NCI-H1417 (cell line): Measurements from ENCODE around the gene NFIB.

Experiments
- DNase-seq, 3 experiments: peaks; one replicate each; lab custom pipeline; 2025; lab: John Stamatoyannopoulos, UW

NFIB gene

GRCh38 chr9:14313951-14314423, at the start of gene NFIB:
Gene NFIB (minus strand): TSS chr9:14314141. CDS start chr9:14313511, 630 bp downstream.
- peak; percentile 31 to 76 (median 71) for DNase-seq

GRCh38 chr9:14362175-14362574, 48.2 kb upstream of the NFIB start:
- DNase-seq = no peak

GRCh38 chr9:14361074-14361473, 47.1 kb upstream of the NFIB start:
- no peak for DNase-seq

- DNase-seq = no peak
Observed at GRCh38 chr9:14358523-14358922, 44.6 kb upstream of the NFIB start.

- no peak for DNase-seq
Observed at GRCh38 chr9:14356351-14357265, 42.7 kb upstream of the NFIB start.

- DNase-seq = peak in 1 of 3 experiments; percentile 39
Observed at GRCh38 chr9:14354201-14354600, 40.3 kb upstream of the NFIB start.

GRCh38 chr9:14353222-14354056, 39.5 kb upstream of the NFIB start:
- peak; percentile 74 to 87 (median 83) for DNase-seq

- DNase-seq = peak in 2 of 3 experiments; percentile 12 to 36
Observed at GRCh38 chr9:14352503-14352902, 38.6 kb upstream of the NFIB start.

GRCh38 chr9:14351221-14351836, 37.4 kb upstream of the NFIB start:
- no peak for DNase-seq

GRCh38 chr9:14350754-14351153, 36.8 kb upstream of the NFIB start:
- DNase-seq = no peak

- DNase-seq = no peak
Observed at GRCh38 chr9:14350349-14350728, 36.4 kb upstream of the NFIB start.

- no peak for DNase-seq
Observed at GRCh38 chr9:14349447-14350348, 35.8 kb upstream of the NFIB start.

- DNase-seq = no peak
Observed at GRCh38 chr9:14349146-14349446, 35.2 kb upstream of the NFIB start.

GRCh38 chr9:14348373-14349145, 34.6 kb upstream of the NFIB start:
- no peak for DNase-seq

- DNase-seq = no peak
Observed at GRCh38 chr9:14348123-14348372, 34.1 kb upstream of the NFIB start.

- DNase-seq = no peak
Observed at GRCh38 chr9:14347406-14348122, 33.6 kb upstream of the NFIB start.

- no peak for DNase-seq
Observed at GRCh38 chr9:14346811-14347405, 33.0 kb upstream of the NFIB start.

GRCh38 chr9:14346231-14346791, 32.4 kb upstream of the NFIB start:
- DNase-seq = no peak
